Measurements from ENCODE around the gene CCDC38. TPM values are rescaled to one million over a fixed set of nuclear protein-coding genes. Genes with fewer than 3 reads are reported as not detected.

CCDC38 gene
- total RNA-seq, 1 donor: not detected

- DNase-seq (ENCODE audit: low read depth): peak; percentile 59
- no peak for TF ChIP-seq CTCF (IDR thresholded peaks at IDR 0.05; ENCODE audit: insufficient read depth, low read depth, low read length)
- no peak overlapping the region for H3K4me3 ChIP-seq (ENCODE audit: low read depth, low read length)
Observed at GRCh38 chr12:95838125-95838524, 104.3 kb downstream of the CCDC38 start.

DNA sequence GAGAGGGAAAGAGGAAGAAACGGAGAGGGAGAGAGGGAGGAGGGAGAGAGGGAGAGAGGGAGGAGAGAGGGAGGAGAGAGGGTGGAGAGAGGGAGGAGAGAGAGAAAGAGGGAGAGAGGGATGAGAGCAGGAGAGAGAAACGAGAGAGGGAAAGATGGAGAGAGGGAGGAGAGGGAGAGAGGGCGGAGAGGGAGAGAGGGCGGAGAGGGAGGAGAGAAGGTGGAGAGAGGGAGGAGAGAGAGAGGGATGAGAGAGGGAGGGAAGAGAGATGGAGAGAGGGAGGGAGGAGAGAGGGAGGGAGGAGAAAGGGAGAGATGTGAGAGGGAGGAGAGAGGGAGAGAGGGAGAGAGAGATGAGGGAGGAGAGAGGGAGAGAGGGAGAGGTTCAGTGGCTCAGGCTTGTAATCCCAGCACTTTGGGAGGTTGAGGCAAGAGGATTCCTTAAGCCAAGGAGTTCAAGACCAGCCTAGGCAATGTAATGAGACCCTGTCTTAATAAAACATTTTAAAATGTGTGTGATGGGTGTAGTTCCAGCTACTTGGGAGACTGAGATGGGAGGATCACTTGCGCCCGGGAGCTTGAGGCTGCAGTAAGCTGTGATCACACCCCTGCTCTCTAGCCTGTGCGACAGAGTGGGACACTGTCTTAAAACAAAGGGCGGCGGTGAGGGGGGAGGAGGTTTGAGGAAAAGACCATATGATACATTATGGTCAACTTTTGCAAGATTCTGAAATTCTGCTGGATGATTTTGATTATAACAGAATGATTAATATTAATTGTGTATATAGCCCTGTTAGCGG is 105.0 kb downstream of the CCDC38 start:
- H3K4me3 ChIP-seq (ENCODE audit: low read depth, low read length): no peak overlapping the region
- no peak for TF ChIP-seq CTCF (IDR thresholded peaks at IDR 0.05; ENCODE audit: insufficient read depth, low read depth, low read length)
- DNase-seq (ENCODE audit: low read depth): no peak

DNA sequence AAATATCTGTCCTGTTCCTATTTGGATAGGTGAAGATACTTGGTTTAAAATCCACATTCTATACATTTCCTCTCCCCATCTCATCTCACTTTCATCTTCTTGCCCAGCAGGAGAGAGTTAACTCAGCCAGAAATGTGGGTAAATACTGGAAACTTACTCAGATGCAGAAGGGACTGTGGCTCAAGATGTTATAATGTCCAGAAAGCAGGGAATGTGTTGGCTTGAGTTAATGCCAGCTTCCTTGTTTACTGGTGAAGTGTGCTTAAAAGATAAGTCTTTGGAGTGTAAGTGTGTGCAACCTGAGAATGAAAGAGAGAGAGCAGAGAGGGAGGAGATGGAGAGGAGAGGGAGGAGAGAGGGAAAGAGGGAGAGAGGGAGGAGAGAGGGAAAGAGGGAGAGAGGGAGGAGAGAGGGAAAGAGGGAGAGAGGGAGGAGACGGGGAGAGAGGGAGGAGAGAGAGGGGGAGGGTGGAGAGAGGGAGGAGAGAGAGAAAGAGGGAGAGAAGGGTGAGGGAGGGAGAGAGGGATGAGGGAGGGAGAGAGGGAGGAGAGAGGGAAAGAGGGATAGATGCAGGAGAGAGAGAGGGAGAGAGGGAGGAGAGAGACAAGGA is 105.7 kb downstream of the CCDC38 start:
- no peak overlapping the region for H3K4me3 ChIP-seq (ENCODE audit: low read depth, low read length)
- TF ChIP-seq CTCF (IDR thresholded peaks at IDR 0.05; ENCODE audit: insufficient read depth, low read depth, low read length): no peak
- DNase-seq (ENCODE audit: low read depth): peak; percentile 21

DNA sequence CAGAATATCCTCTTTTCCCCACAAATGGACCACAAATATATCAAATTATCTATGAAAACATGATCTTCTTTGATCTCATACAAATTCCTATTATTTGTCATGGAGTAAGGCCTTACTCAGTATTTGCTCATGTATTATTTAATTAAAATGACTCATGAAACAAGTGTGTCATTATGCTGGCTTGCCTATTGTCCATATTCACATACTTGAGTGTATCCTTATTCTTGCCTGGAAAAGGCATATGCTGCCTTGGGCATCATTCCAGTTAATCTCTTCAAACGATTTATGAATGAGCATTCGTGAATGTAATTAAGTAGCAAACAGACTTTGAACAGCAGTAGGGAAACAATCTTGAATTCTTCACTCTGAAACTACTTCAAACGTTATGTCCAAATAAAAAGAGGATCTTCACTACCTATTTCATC is 106.2 kb downstream of the CCDC38 start:
- TF ChIP-seq CTCF (IDR thresholded peaks at IDR 0.05; ENCODE audit: insufficient read depth, low read depth, low read length): no peak
- DNase-seq (ENCODE audit: low read depth): no peak
- H3K4me3 ChIP-seq (ENCODE audit: low read depth, low read length): no peak overlapping the region

GRCh38 chr12:95834572-95834971 is 107.8 kb downstream of the CCDC38 start:
- no peak overlapping the region for H3K4me3 ChIP-seq (ENCODE audit: low read depth, low read length)
- no peak for DNase-seq (ENCODE audit: low read depth)
- no peak for TF ChIP-seq CTCF (IDR thresholded peaks at IDR 0.05; ENCODE audit: insufficient read depth, low read depth, low read length)

DNA sequence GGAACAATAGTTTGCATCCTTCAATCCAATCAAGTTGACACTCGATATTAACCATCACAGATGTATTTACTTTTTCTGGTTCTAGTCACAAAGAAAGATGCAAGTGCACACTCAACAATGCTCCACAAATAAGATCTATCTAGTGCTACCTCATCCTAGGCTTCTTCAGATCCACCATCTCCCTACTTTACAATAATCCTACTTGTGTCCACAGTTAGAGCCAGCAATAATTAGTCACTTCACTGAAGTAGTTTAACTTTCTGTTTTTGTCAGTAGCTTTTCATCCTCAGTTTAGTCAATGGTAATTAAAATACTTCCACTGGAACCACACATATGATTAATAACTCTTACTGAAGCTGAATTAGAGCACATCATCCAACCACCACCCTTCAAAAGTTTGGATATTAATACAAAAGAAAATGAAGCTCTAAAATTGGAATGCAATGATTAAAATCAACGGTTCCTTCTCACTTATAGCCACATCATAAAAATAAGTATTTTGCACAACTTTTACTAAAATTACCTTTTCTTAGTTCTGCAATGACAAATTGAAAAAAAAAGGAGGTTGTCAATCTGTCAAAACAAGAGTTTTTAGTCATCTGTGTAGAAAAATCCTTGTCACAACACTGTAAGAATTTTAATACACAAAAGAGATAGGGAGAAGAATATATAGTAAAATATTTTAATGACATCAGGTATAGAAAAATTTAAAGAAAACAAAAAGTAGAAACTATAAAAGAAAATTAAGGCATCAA is 111.9 kb downstream of the CCDC38 start:
- DNase-seq (ENCODE audit: low read depth): no peak
- TF ChIP-seq CTCF (IDR thresholded peaks at IDR 0.05; ENCODE audit: insufficient read depth, low read depth, low read length): no peak
- no peak overlapping the region for H3K4me3 ChIP-seq (ENCODE audit: low read depth, low read length)

Measured in fibroblast of villous mesenchyme (primary cell).